ENCODE data around the gene ZNF888.
"Not testable (repeated sequence)": the region's sequence is repeated elsewhere in the genome, so short reads cannot be mapped to it uniquely, and the experiment has no call there.

The ZNF888 gene

GRCh38 chr19:52922841-52923777 lies at the start of gene ZNF888:
TSS of gene ZNF888 (minus strand) at chr19:52923428. CDS start at chr19:52917873, 5,555 bp downstream.
- DNase-seq (ENCODE audit: low read depth): peak; percentile 63

GRCh38 chr19:52967772-52968171 lies 44.5 kb upstream of the ZNF888 start:
- DNase-seq (ENCODE audit: low read depth): no peak

GRCh38 chr19:52963247-52963618 lies 40.0 kb upstream of the ZNF888 start:
- DNase-seq (ENCODE audit: low read depth): no peak

- peak; percentile 81 for DNase-seq (ENCODE audit: low read depth)
Measured at GRCh38 chr19:52962394-52963246, 39.4 kb upstream of the ZNF888 start, which contains the start of gene ZNF816. TSS of gene ZNF816 (minus strand) at chr19:52962881. CDS start at chr19:52956089, 6,792 bp downstream.

GRCh38 chr19:52961981-52962380 lies 38.8 kb upstream of the ZNF888 start:
- no peak for DNase-seq (ENCODE audit: low read depth)

GRCh38 chr19:52959613-52960295 lies 36.5 kb upstream of the ZNF888 start:
- no peak for DNase-seq (ENCODE audit: low read depth)

GRCh38 chr19:52957591-52957990 lies 34.4 kb upstream of the ZNF888 start:
- no peak for DNase-seq (ENCODE audit: low read depth)

- no peak for DNase-seq (ENCODE audit: low read depth)
Measured at GRCh38 chr19:52956917-52957316, 33.7 kb upstream of the ZNF888 start.

- no peak for DNase-seq (ENCODE audit: low read depth)
Measured at GRCh38 chr19:52949422-52949821, 26.2 kb upstream of the ZNF888 start.

GRCh38 chr19:52948025-52948770 lies 25.0 kb upstream of the ZNF888 start:
- no peak for DNase-seq (ENCODE audit: low read depth)

GRCh38 chr19:52946322-52947310 lies 23.4 kb upstream of the ZNF888 start:
- DNase-seq (ENCODE audit: low read depth): no peak

GRCh38 chr19:52945652-52946321 lies 22.6 kb upstream of the ZNF888 start:
- DNase-seq (ENCODE audit: low read depth): no peak

- DNase-seq (ENCODE audit: low read depth): not testable (repeated sequence)
Measured at GRCh38 chr19:52944703-52945493, 21.7 kb upstream of the ZNF888 start.

GRCh38 chr19:52943884-52944643 lies 20.8 kb upstream of the ZNF888 start:
- no peak for DNase-seq (ENCODE audit: low read depth)

GRCh38 chr19:52943134-52943883 lies 20.1 kb upstream of the ZNF888 start:
- DNase-seq (ENCODE audit: low read depth): no peak

GRCh38 chr19:52942386-52943133 lies 19.3 kb upstream of the ZNF888 start:
- peak; percentile 45 for DNase-seq (ENCODE audit: low read depth)
